NCI-H446 (cell line): ENCODE data around the gene UGT1A1.

Experiments used
- DNase-seq, 2 experiments: peaks; one replicate each; lab custom pipeline; 2025; lab: John Stamatoyannopoulos, UW

UGT1A1 gene

DNA sequence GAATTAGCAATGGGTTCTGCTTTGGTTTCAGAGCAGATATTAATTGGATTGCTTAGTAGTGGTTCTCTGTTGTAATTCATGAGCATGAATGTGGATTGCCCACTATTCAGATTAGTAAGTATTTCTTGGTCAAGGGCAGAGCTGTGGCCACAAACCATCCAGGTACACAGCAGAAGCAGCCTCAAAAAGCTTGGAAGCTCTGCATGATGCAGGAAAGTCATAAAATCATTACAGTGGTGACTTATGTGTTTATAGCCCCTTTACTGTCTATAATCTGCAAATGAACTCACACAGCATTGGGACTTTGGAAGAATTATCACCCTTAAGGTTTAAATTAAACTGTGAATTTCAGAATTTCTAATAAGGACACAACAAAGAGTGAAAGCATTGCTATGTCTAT, 1.9 kb upstream of the UGT1A1 start:
- no peak for DNase-seq

DNA sequence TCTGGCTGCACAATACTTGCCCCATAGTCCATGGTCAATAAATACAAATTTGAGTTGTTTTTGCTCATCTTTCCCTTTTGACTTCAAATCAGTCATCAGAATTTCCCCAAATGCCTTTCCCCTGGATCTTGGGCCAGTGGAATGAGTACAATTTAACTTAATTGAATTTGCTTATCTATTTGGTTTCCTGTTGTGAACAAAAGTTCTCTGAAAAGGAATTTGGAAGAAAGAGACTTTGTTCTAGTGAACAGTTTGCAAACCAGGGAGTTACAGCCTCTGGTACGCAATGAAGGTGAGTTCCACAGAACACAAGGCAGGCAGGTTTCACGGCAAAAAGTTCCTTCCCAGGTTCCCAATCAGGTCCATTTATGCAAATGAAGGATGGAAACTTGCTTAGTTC, 1.2 kb upstream of the UGT1A1 start:
- no peak for DNase-seq

DNA sequence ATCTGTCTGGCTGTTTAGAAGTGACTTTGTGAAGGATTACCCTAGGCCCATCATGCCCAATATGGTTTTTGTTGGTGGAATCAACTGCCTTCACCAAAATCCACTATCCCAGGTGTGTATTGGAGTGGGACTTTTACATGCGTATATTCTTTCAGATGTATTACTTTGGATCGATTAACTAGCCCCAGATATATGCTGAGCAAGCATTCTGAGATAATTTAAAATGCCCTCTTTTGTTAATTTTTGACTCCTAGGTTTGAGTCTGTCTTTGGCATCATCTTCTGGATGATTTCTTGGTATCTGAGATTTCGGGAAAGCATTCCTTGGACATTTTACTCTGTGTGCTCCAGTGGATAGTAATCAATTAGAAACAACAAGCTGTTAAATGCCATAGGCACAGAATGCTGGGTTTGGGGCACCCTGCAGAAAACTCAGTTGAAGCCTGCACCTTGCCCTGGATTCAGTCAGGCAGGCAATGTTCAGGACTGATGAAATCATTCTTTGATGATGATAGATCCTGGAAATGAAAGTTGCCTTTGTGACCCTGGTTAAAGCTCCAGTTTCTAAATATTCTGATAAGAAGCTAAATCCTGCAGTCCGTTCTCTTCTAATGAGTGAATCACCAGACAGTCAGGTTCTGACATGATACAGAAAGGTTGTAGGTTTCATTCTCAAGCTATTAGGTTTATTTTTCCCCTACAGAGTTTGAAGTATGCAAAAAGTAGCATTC, 1.1 kb downstream of the UGT1A1 start:
- DNase-seq: no peak

DNA sequence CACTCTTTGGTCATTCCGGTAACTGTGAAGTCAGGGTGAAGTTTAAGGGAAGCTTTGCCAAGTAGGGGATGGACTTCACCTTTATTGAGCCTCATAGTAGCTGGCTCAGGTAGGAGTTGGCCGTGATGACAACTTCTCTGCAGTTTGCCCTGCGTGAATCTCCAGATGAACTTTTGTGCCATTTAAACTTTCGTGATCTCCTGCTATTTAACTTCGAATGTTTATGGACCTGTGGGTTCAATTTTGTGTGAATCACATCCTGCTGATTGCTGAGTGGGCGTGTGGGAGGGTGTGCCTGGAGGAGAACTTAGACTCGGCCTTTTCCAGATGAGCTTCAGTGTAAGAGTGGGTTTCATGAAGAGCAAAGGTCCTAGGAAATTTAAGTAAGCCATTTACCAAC, 4.2 kb downstream of the UGT1A1 start:
- DNase-seq: no peak

DNA sequence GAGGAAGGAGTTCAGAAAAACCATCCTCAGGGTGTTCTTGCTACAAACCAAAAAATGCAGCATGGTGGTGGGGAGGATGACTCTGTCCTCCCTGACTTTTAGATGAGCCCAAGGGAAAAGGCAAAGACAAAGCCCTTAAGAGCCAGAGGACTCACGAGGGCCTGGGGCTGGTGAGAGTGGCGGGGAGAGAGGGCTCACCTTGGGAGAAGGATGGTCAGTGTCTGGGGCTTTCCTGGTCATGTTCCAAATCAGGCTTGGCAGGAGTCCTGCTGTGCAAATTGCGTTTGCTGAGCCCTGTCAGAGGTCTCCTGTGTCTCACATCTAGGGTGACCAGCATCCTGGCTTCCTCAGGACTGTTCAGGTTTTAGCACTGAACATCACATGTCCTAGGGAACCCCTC, 4.7 kb downstream of the UGT1A1 start:
- no peak for DNase-seq

DNA sequence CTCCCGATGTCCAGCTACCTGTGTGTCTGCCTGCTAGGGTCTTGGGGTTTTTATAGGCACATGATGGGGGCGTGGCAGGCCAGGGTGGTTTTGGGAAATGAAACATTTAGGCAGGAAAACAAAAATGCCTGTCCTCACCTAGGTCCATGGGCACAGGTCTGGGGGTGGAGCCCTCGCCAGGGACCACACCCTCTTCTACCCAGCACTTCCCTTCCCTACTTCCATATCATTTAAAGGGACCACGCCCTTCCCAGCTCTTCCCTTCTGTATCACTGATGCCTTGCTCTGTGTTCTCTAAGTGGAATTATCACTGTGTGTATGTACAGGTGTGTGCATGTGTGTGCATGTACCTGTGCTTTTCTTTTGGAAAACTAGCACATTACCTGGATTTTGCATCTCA, 6.3 kb downstream of the UGT1A1 start:
- DNase-seq: no peak

DNA sequence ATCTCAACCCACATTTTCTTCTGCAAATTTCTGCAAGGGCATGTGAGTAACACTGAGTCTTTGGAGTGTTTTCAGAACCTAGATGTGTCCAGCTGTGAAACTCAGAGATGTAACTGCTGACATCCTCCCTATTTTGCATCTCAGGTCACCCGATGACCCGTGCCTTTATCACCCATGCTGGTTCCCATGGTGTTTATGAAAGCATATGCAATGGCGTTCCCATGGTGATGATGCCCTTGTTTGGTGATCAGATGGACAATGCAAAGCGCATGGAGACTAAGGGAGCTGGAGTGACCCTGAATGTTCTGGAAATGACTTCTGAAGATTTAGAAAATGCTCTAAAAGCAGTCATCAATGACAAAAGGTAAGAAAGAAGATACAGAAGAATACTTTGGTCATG, 8.0 kb downstream of the UGT1A1 start:
- no peak for DNase-seq

DNA sequence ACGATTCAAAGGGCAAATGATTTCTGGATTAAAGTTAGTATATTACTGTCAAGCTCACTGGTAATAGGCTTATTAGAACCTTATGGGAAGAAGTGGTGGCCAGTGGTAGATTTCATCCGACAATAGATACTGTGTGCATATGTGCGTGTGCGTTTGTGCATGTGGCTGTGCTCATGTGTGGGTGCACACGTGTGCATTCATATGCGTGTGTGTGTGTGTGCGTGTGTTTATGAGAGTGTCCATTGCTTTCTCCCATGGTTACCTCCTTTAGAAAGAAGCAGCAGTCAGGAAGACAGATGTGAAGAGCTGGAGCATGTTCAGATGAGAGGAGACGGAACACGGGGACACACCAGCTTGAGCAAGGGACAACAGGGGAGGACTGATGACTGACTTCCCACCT, 9.2 kb downstream of the UGT1A1 start:
- no peak for DNase-seq

DNA sequence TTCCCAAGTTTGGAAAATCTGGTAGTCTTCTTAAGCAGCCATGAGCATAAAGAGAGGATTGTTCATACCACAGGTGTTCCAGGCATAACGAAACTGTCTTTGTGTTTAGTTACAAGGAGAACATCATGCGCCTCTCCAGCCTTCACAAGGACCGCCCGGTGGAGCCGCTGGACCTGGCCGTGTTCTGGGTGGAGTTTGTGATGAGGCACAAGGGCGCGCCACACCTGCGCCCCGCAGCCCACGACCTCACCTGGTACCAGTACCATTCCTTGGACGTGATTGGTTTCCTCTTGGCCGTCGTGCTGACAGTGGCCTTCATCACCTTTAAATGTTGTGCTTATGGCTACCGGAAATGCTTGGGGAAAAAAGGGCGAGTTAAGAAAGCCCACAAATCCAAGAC, 12.1 kb downstream of the UGT1A1 start:
- DNase-seq: no peak

DNA sequence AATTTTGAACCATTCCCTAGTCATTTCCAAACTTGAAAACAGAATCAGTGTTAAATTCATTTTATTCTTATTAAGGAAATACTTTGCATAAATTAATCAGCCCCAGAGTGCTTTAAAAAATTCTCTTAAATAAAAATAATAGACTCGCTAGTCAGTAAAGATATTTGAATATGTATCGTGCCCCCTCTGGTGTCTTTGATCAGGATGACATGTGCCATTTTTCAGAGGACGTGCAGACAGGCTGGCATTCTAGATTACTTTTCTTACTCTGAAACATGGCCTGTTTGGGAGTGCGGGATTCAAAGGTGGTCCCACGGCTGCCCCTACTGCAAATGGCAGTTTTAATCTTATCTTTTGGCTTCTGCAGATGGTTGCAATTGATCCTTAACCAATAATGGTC, 12.5 kb downstream of the UGT1A1 start:
- no peak for DNase-seq

DNA sequence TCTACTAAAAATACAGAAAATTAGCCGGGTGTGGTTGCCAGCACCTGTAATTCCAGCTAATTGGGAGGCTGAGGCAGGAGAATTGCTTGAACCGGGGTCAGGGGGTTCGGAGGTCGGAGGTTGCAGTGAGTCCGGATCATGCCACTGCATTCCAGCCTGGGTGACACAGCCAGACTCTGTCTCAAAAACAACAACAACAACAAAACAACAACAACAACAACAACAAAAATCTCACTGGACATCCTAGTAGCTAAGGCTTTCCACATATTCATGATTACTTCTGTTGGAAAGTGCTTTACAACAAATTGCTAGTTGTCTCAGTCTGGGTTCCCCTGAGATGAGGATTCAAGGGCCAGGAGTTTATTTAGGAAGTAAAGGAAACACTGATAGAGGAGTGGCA, 13.8 kb downstream of the UGT1A1 start:
- no peak for DNase-seq

DNA sequence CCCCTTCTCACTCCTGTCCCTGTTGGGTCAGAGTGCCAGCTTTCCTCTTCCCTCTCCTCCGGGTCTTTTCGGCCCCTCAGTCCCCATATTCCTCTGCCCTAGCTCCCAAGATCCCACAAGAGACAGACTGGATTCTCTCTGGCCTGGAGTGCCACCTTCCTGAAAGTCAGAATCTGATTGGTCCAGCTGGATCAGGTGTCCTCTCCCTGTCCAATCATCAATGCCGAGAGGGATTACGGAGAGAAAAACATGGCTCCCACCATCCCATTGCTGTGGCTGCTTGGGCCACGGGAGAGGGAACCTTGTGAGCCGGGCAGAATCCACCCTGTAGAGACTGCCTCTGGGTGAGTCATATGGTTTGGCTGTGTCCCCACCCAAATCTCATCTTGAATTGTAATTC, 15.3 kb downstream of the UGT1A1 start:
- no peak for DNase-seq

DNA sequence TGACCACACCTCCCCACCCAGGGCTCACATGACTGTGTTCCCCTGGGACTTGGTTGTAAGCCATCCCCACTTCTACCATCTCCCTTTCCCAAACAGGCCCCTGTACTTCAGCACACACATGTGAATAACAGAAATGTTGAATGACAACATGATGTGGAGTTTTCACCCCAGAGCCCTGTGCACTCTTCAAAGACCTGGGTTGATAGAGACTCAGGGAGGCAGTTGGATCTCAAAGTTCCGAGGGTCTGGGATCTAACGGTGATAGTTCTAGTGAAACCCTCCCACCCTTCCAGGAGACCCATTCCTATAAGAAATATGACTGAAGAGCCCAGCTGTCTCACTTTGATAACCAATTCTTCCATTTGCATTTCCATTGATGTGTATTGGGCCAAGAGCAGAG, 18.0 kb downstream of the UGT1A1 start, which contains the start of gene MROH2A:
TSS of gene MROH2A (plus strand) at position 301 of the 400 bp plus-strand sequence. CDS start 1,029 bp downstream, outside the sequence.
- DNase-seq: no peak

DNA sequence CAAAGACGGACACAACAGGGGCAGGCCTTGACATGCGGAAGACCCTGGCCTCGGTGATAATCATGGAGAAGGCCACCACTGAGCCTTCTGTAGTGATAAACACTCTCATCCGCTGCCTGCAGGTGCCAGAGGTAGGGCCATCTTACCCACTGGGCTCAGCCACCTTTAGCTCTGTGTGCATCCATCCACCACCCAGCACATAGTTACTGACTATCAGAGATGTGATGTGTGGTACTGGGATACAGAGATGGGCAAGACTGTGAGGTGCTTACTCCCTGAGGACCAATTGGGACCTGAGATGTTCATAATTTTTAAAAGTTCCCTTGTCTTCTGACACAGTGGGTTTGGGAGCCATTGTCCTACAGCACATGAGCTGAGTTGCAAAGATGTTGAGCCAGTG, 19.7 kb downstream of the UGT1A1 start:
- no peak for DNase-seq

DNA sequence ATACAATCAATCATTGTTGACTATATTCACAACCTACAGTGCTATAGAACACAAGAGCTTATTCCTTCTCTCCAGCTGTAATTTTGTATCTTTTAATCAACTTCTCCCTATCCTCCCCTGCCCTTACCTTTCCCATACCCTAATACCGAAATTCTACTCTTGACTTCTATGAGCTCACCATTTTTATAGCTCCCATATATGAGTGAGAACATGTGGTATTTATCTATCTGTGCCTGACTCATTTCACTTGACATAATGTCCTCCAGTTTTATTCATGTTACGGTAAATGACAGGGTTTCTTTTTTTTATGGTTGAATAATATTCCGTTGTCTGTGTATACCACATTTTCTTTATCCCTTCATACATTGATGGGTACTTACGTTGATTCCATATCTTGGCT, 20.7 kb downstream of the UGT1A1 start:
- no peak for DNase-seq

DNA sequence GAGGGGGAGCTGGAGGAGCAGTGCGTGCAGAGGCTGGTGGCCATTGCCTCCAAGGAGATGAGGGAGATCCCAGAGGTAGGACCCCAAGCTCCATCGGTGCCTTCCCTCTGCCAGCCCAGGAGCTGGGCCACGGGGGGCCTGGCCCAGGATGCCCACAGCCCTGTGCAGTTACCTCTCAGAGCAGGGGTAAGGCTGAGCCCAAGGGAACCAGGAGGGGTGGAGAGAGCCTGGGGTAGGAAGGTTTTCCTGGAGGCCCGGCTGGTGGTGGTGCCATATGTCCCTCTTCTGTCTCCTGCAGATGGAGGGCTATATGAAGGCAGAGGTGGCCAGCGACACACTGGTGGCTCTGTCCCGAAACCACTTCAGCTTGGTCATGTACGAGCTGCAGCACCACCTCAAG, 29.5 kb downstream of the UGT1A1 start:
- DNase-seq: no peak

DNA sequence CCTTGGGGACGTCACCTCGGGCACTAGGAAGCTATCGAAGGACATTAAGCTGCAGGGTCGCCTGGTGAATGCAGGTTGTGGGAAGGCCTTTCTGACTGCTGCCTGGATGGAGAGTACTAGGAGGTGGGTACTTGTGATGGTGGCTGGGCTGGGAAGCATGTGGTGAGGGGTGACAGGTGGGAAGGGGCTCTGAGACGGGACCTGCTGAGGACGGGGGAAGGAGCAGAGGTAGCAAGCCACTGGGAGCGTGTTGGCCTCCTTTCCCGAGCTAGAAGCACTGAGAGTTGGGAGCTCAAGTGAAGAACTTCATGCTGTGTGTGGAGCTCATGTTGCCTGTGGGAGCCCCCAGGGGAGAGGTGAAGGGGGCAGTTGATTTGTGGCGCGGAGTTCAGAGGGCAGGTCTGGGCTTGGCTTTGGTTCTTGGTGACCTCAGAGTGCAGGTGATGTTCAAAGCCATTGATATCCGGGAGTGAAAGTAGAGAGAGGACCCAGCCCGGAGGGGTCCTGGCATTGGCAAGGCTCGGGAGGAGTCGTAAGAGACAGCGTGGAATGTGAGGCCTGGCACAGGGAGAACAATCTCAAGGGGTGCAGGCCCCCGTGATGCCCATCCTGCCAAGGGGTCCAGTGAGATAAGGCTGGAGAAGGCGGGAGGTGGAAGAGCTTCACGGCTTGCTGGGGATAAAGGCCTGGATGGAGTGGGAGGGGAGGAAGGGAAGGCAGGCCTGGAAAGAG, 31.2 kb downstream of the UGT1A1 start:
- DNase-seq: no peak

DNA sequence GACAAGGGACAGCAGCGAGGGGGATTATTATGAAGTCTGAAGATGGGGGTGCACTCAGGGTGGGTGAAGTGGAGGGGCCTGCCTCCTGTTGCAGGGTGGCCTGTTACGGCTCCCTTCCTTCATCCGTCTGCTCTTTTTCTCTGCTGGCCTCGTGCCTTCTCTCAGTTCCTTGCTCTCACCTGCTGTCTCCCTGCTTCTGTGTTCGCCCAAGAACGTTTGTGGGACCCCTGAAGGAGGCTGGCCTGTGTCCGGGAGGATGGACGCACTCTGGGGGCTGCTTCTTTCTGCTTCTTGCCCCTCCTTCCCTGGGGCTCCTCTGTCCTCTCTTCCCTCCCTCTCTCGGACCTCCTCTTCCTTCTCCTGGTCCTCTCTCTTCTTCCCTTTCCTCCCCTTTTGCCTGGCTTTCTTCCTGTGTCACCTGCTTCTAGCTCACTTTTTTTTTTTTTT, 31.8 kb downstream of the UGT1A1 start:
- DNase-seq: no peak

DNA sequence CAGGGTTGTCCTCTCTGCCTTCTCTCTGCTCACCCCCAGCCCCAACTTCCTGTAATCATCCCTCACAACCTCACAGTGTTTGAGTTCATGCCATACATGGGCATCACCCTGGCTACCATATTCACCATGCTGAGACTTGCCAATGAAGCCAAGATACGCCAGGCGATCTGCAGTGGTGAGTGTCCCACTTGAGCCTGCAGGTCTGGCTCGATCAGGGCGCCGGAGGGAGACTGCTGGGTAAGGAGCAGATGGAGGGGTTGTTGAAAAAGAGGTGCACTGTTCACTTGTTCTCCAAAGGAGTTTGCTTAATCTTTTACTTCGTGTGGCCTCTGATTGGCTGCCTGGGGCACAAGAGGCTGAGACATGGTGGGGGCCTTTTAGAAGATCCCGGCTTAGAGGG, 32.6 kb downstream of the UGT1A1 start:
- no peak for DNase-seq

DNA sequence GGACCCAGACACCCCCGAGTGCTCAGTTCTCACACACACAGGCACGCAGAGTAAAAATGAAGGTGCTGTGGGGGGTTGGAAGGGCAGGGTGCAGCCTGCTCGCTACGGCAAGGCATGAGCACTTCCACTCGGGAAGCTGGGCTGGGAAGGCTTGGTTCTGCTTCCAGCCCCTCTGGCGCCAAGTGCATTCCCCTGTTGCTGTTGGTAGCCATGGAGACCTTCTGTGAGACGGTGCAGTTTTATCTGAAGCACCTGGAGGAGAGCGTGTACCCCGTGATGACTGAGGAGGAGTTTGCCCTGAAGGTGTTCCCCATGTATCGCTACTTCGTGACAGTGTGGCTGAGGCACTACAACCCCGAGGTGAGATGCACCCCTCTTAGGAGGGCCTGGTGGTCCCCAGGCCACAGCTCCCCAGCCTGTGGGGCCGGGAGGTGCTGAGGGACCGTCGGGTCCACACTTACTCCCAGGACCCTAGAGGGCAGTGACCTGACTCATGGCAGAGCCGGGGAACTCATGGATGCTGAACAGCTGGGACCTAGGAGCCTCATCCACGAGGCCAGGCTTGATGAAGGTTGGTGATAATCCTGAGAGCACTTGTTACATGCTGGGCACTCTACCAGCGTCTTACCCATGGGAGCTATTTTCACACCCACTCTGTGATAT, 33.5 kb downstream of the UGT1A1 start:
- no peak for DNase-seq

DNA sequence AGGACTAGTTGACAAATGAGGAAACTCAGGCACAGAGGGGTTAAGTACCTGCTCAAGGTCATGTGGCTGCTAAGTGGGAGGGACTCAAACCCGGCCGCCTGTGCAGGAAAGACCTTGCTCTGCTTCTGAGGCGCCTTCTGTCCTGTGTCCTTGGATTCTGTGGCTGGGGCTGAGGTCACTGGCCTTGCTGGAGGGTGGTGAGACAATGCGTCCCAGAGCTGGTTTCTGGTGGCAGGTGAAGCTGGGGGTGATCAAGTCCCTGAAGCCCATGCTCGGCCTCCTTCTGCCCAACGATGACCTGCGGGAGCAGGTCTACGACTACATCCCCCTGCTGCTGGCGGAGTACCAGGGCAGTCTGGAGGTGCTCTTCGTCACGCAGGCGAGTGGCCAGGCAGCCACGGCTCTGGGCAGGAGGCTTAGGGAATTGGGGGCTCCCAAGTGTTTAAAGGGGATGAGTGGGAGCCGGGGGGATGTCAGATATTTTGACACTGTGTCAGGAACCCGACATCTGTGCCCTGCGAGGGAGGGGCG, 34.1 kb downstream of the UGT1A1 start:
- no peak for DNase-seq

DNA sequence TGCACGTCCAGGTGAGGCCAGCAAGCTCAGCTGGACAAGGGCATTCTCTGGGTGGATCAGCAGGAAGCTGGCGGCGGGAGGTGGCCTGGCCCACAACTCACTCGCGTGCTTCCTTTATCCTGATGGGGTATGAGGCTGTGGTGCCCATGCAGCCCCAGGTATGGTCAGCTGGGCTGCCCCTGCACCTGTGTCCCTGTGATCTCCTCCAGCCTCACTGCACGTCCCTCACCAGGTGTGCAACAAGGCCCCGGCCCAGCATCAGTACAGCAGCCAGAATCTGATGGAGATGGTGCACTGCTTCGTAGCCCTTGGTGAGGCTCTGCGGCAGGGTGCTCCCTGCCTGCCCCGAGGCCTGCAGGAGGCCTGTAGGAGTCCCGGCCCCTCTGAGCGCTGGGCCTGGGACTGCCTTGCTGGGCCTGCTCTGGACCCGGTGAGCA, 35.7 kb downstream of the UGT1A1 start:
- no peak for DNase-seq

DNA sequence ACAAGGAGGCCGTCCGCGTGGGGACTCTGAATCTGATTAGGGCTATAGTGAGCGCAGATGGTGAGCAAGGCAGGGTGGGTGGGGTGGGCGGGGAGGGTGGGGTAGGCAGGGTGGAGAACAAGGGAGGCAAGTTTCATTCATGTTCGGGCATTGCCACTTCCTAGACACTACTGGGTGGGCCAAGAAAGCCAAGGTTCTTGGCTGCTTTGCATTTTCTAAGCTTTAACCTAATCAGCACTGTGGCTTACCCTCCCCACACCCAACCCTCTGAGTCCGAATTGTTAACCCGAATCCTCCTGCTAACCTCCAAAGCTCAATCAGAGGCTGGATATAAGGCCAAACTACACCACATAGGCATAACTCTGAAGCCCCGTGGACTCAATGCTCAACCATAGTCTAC, 36.2 kb downstream of the UGT1A1 start:
- no peak for DNase-seq
